HCT116 (cell line): ENCODE results near the gene PLK2. TPM values are rescaled to one million over a fixed set of nuclear protein-coding genes. Genes with fewer than 3 reads are reported as not detected.

Experiments used
- ATAC-seq: fragments of 200-7000 bp; cut with Tn5 transposase; 2 replicates; pipeline ENCODE4 v1.9.1; 2020; ENCODE audit warnings: mild to moderate bottlenecking, moderate library complexity
- BruUV-seq: library from RNA; stranded (reverse); fragments of 400-500 nt; replicated peaks from 2 replicates; lab custom pipeline; 2021; lab: Mats Ljungman, UMichigan
- CTCF ChIA-PET: fragments of 300-600 bp; sonication (Branson Sonifier 250); formaldehyde crosslinking; loops from one replicate; lab custom pipeline; 2021; ENCODE audit warnings: antibody characterized with exemption; lab: Charles Lee
- POLR2A ChIA-PET: fragments of 300-600, 350-600 bp; sonication (Branson Sonifier 250); formaldehyde crosslinking; loops from one replicate; lab custom pipeline; 2021; ENCODE audit warnings: antibody characterized with exemption; lab: Charles Lee
- RAD21 ChIA-PET, 2 experiments: fragments of 300-600 bp; sonication (Branson Sonifier 250); formaldehyde crosslinking; loops; one replicate each; lab custom pipeline; 2023; ENCODE audit warnings: low total read pairs in 2 of 2; ENCODE audit not compliant: uncharacterized antibody in 2 of 2, unreplicated experiment in 2 of 2, low non-redundant PET in 1 of 2; lab: Charles Lee
- DNase-seq: peaks from one replicate; pipeline ENCODE4 v3.0.0-alpha.2; 2010; ENCODE audit warnings: low read depth, low spot score
- H2AFZ ChIP-seq: fragments of 200-600 bp; shearing (Covaris generic), sonication (generic); 2 replicates; pipeline ENCODE4 v1.6.1; 2017; ENCODE audit warnings: low read depth, mixed run types, mixed read lengths, antibody characterized with exemption, low read length; ENCODE audit not compliant: poor library complexity, severe bottlenecking
- H3K27ac ChIP-seq: 2 replicates; pipeline ENCODE4 v1.5.1; 2012; ENCODE audit warnings: low read depth, low read length
- H3K27me3 ChIP-seq: fragments of 200-600 bp; sonication (generic); 2 replicates; pipeline ENCODE4 v1.6.1; 2016; ENCODE audit warnings: mixed run types, low read length, mixed read lengths; ENCODE audit not compliant: insufficient read depth
- H3K36me3 ChIP-seq, 2 experiments: fragments of 200-500 bp in 1 of 2; fragments of 200-600 bp in 1 of 2; sonication (Bioruptor generic) in 1 of 2; sonication (generic) in 1 of 2; 2 replicates each; pipeline versions ENCODE4 v1.5.1 to v1.6.1; 2014 to 2016; ENCODE audit warnings: low read length in 2 of 2, inconsistent platforms in 1 of 2, mixed read lengths in 1 of 2, mixed run types in 1 of 2; ENCODE audit not compliant: insufficient read depth in 2 of 2, control insufficient read depth in 1 of 2
- H3K4me1 ChIP-seq, 2 experiments: fragments of 200-600 bp in 1 of 2; sonication (generic) in 1 of 2; 2 replicates each; pipeline versions ENCODE4 v1.5.1 to v1.6.1; 2012 to 2017; ENCODE audit warnings: low read length in 2 of 2, inconsistent platforms in 1 of 2, mild to moderate bottlenecking in 1 of 2, mixed read lengths in 1 of 2, mixed run types in 1 of 2, moderate library complexity in 1 of 2; ENCODE audit not compliant: insufficient read depth in 2 of 2, control insufficient read depth in 1 of 2
- H3K4me2 ChIP-seq: fragments of 200-600 bp; sonication (generic); 2 replicates; pipeline ENCODE4 v1.6.1; 2017; ENCODE audit warnings: mixed run types, low read length, mixed read lengths
- H3K4me3 ChIP-seq, 2 experiments: fragments of 200-600 bp in 1 of 2; sonication (generic) in 1 of 2; replicated peaks in 1 of 2; 2 replicates each; pipeline ENCODE4 v1.5.1; 2011 to 2016; ENCODE audit warnings: low read length in 2 of 2, control low read depth in 1 of 2, low read depth in 1 of 2, mild to moderate bottlenecking in 1 of 2, mixed read lengths in 1 of 2, mixed run types in 1 of 2
- H3K79me2 ChIP-seq: fragments of 200-600 bp; sonication (generic); 2 replicates; pipeline ENCODE4 v1.6.1; 2017; ENCODE audit warnings: mild to moderate bottlenecking, mixed run types, low read length, moderate library complexity, mixed read lengths; ENCODE audit not compliant: insufficient read depth
- H3K9ac ChIP-seq: fragments of 200-600 bp; sonication (generic); 2 replicates; pipeline ENCODE4 v1.6.1; 2016; ENCODE audit warnings: low read length, mixed read lengths
- H3K9me2 ChIP-seq: fragments of 200-600 bp; sonication (generic), shearing (Covaris generic); 2 replicates; pipeline ENCODE4 v1.6.1; 2017; ENCODE audit warnings: mixed run types, mild to moderate bottlenecking, moderate library complexity; ENCODE audit not compliant: insufficient read depth
- H3K9me3 ChIP-seq, 2 experiments: fragments of 200-500 bp in 1 of 2; fragments of 200-600 bp in 1 of 2; sonication (Bioruptor generic) in 1 of 2; sonication (generic) in 1 of 2; 2 replicates each; pipeline ENCODE4 v1.6.1; 2014 to 2017; ENCODE audit warnings: low read length in 2 of 2, mixed read lengths in 2 of 2, inconsistent platforms in 1 of 2, low read depth in 1 of 2, mild to moderate bottlenecking in 1 of 2, mixed run types in 1 of 2, moderate library complexity in 1 of 2; ENCODE audit not compliant: control insufficient read depth in 1 of 2, insufficient read depth in 1 of 2
- H4K20me1 ChIP-seq: fragments of 200-600 bp; sonication (generic), shearing (Covaris generic); 2 replicates; pipeline ENCODE4 v1.6.1; 2017; ENCODE audit warnings: mixed run types, mild to moderate bottlenecking, moderate library complexity; ENCODE audit not compliant: insufficient read depth
- CBX3 ChIP-seq: IDR thresholded peaks from 2 replicates; pipeline ENCODE4 v1.6.1; 2012; ENCODE audit warnings: low read depth
- CEBPB ChIP-seq: IDR thresholded peaks from 2 replicates; pipeline ENCODE4 v1.6.1; 2012; ENCODE audit warnings: low read depth
- EGR1 ChIP-seq: IDR thresholded peaks from 2 replicates; pipeline ENCODE4 v1.6.1; 2012; ENCODE audit warnings: low read depth
- ELF1 ChIP-seq: IDR thresholded peaks from 2 replicates; pipeline ENCODE4 v1.6.1; 2012; ENCODE audit warnings: low read depth, borderline replicate concordance
- POLR2AphosphoS5 ChIP-seq: IDR thresholded peaks from 2 replicates; pipeline ENCODE4 v1.6.1; 2011; ENCODE audit warnings: mild to moderate bottlenecking, low read depth, low read length, moderate library complexity
- SP1 ChIP-seq: IDR thresholded peaks from 2 replicates; pipeline ENCODE4 v1.6.1; 2012; ENCODE audit warnings: low read depth
- YY1 ChIP-seq: IDR thresholded peaks from 2 replicates; pipeline ENCODE4 v1.6.1; 2011; ENCODE audit warnings: low read length, low read depth, moderate library complexity, mild to moderate bottlenecking; ENCODE audit not compliant: insufficient replicate concordance; ENCODE audit errors: extremely low read depth
- ZNF274 ChIP-seq: fragments of 200-500 bp; sonication (Bioruptor generic); IDR thresholded peaks from 2 replicates; pipeline ENCODE4 v1.6.1; 2014; ENCODE audit warnings: mild to moderate bottlenecking, low read depth, low read length, inconsistent platforms
- intact Hi-C: fragments of 100-400 bp; cut with micrococcal nuclease; formaldehyde crosslinking; loops from 2 replicates; pipeline ENCODE4 v1.10.0; 2022
- total RNA-seq: library from RNA; stranded (reverse); gene quantifications from one replicate; pipeline ENCODE4 v1.2.1, GENCODE V29; 2021; ENCODE audit not compliant: unreplicated experiment
- TF ChIP-seq, protein P1 (sequence below): IDR thresholded peaks from 2 replicates; pipeline ENCODE4 v1.6.1; 2011; ENCODE audit warnings: mild to moderate bottlenecking, low read length, moderate library complexity; ENCODE audit not compliant: insufficient replicate concordance; ENCODE audit errors: extremely low read depth
- TF ChIP-seq, protein P2 (sequence below), 3 experiments: fragments of 200-600 bp in 1 of 3; sonication (generic) in 1 of 3; IDR thresholded peaks in 2 of 3; conservative IDR thresholded peaks in 1 of 3; 2 replicates each; pipeline ENCODE4 v1.5.1; 2012 to 2017; ENCODE audit warnings: low read depth in 2 of 3, low read length in 2 of 3, antibody characterized with exemption in 1 of 3, borderline replicate concordance in 1 of 3, control low read depth in 1 of 3, mild to moderate bottlenecking in 1 of 3, mixed read lengths in 1 of 3, mixed run types in 1 of 3, moderate library complexity in 1 of 3; ENCODE audit not compliant: insufficient read depth in 1 of 3

PLK2 gene
- total RNA-seq, 1 experiment from 2014 or later = 54.6 TPM

GRCh38 chr5:58450018-58450417, 9.9 kb downstream of the PLK2 start:
- TF ChIP-seq EGR1 (no peak), CEBPB (no peak), YY1 (no peak), ZNF274 (no peak), POLR2AphosphoS5 (no peak), CBX3 (no peak), ELF1 (no peak), SP1 (no peak)
- TF ChIP-seq, protein P1, sequence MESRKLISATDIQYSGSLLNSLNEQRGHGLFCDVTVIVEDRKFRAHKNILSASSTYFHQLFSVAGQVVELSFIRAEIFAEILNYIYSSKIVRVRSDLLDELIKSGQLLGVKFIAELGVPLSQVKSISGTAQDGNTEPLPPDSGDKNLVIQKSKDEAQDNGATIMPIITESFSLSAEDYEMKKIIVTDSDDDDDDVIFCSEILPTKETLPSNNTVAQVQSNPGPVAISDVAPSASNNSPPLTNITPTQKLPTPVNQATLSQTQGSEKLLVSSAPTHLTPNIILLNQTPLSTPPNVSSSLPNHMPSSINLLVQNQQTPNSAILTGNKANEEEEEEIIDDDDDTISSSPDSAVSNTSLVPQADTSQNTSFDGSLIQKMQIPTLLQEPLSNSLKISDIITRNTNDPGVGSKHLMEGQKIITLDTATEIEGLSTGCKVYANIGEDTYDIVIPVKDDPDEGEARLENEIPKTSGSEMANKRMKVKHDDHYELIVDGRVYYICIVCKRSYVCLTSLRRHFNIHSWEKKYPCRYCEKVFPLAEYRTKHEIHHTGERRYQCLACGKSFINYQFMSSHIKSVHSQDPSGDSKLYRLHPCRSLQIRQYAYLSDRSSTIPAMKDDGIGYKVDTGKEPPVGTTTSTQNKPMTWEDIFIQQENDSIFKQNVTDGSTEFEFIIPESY = no peak
- TF ChIP-seq, protein P2, sequence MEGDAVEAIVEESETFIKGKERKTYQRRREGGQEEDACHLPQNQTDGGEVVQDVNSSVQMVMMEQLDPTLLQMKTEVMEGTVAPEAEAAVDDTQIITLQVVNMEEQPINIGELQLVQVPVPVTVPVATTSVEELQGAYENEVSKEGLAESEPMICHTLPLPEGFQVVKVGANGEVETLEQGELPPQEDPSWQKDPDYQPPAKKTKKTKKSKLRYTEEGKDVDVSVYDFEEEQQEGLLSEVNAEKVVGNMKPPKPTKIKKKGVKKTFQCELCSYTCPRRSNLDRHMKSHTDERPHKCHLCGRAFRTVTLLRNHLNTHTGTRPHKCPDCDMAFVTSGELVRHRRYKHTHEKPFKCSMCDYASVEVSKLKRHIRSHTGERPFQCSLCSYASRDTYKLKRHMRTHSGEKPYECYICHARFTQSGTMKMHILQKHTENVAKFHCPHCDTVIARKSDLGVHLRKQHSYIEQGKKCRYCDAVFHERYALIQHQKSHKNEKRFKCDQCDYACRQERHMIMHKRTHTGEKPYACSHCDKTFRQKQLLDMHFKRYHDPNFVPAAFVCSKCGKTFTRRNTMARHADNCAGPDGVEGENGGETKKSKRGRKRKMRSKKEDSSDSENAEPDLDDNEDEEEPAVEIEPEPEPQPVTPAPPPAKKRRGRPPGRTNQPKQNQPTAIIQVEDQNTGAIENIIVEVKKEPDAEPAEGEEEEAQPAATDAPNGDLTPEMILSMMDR (IDR thresholded peaks at IDR 0.05 in 2 of 3, conservative IDR thresholded peaks at IDR 0.05 in 1 of 3; ENCODE audit: borderline replicate concordance in 1 of 3, insufficient read depth in 1 of 3, low read depth in 2 of 3, low read length in 2 of 3) = no peak
- Histone ChIP-seq H3K9me2 (no peaks in the 10 kb centered on the region), H3K79me2 (peaks cover 9% of the 10 kb centered on the region; the same call in 1 of the 2 replicates), H3K4me3 (no peak overlapping the region), H3K36me3 (peaks cover 14 to 15% of the 10 kb centered on the region in 2 experiments), H3K4me2 (no peak overlapping the region), H3K4me1 (no peaks in the 10 kb centered on the region), H4K20me1 (peaks cover 12% of the 10 kb centered on the region; the same call in 1 of the 2 replicates), H3K9ac (no peak overlapping the region), H3K27ac (no peak overlapping the region), H3K27me3 (no peaks in the 10 kb centered on the region), H3K9me3 (no peaks in the 10 kb centered on the region), H2AFZ (no peak overlapping the region)
- CTCF ChIA-PET = no interaction called here
- RAD21 ChIA-PET = no interaction called here
- intact Hi-C loops = no loop called here
- ATAC-seq (no peak), DNase-seq (no peak)
- POLR2A ChIA-PET = no interaction called here
- BruUV-seq = no TSS peak
